ENCODE results near the gene CNNM2.

Gene CNNM2

DNA sequence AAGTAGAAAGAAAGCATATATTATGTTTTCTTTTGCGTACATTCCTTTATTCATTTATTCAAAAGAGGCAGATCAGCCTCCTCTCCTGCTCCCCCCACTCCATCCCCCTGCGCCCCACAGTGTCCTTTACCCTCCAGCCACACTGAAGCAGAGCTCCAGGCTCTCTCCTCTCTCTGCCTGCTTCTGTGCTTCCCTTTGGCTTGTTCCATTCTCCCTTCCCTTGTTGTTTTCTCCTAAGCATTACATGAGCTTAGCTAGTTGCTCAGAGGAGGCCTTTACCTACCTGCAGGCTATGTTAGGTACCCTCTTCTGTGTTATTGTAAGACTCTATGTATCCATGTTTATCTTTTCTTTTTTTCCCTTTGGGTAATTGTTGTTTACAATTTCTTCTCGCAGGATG, 27.4 kb downstream of the CNNM2 start:
- H3K27ac ChIP-seq (ENCODE audit: extremely low read depth, low read depth, low read length): no peak overlapping the region; the same call in 1 of the 2 replicates
- H3K4me3 ChIP-seq (ENCODE audit: low read depth, low read length): no peak overlapping the region
- TF ChIP-seq PRDM1 (tag by site-specific recombination; IDR thresholded peaks at IDR 0.05): peak; percentile 45; the same call in 1 of the 2 replicates
- TF ChIP-seq KLF1 (tag by site-specific recombination; IDR thresholded peaks at IDR 0.05): no peak
- TF ChIP-seq, protein P1, sequence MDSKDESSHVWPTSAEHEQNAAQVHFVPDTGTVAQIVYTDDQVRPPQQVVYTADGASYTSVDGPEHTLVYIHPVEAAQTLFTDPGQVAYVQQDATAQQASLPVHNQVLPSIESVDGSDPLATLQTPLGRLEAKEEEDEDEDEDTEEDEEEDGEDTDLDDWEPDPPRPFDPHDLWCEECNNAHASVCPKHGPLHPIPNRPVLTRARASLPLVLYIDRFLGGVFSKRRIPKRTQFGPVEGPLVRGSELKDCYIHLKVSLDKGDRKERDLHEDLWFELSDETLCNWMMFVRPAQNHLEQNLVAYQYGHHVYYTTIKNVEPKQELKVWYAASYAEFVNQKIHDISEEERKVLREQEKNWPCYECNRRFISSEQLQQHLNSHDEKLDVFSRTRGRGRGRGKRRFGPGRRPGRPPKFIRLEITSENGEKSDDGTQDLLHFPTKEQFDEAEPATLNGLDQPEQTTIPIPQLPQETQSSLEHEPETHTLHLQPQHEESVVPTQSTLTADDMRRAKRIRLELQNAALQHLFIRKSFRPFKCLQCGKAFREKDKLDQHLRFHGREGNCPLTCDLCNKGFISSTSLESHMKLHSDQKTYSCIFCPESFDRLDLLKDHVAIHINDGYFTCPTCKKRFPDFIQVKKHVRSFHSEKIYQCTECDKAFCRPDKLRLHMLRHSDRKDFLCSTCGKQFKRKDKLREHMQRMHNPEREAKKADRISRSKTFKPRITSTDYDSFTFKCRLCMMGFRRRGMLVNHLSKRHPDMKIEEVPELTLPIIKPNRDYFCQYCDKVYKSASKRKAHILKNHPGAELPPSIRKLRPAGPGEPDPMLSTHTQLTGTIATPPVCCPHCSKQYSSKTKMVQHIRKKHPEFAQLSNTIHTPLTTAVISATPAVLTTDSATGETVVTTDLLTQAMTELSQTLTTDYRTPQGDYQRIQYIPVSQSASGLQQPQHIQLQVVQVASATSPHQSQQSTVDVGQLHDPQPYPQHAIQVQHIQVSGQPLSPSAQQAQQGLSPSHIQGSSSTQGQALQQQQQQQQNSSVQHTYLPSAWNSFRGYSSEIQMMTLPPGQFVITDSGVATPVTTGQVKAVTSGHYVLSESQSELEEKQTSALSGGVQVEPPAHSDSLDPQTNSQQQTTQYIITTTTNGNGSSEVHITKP (tag by site-specific recombination; IDR thresholded peaks at IDR 0.05): 0 out of 2 replicates have a peak, but pooled peaks have one; percentile 16
- peak; percentile 55 for TF ChIP-seq GLIS1 (tag by site-specific recombination; IDR thresholded peaks at IDR 0.05)
- TF ChIP-seq ZNF549 (tag by site-specific recombination; IDR thresholded peaks at IDR 0.05): no peak
- TF ChIP-seq GLI4 (tag by site-specific recombination; IDR thresholded peaks at IDR 0.05): no peak
- no peak for TF ChIP-seq ZNF248 (tag by site-specific recombination; IDR thresholded peaks at IDR 0.05)
- TF ChIP-seq, protein P2, sequence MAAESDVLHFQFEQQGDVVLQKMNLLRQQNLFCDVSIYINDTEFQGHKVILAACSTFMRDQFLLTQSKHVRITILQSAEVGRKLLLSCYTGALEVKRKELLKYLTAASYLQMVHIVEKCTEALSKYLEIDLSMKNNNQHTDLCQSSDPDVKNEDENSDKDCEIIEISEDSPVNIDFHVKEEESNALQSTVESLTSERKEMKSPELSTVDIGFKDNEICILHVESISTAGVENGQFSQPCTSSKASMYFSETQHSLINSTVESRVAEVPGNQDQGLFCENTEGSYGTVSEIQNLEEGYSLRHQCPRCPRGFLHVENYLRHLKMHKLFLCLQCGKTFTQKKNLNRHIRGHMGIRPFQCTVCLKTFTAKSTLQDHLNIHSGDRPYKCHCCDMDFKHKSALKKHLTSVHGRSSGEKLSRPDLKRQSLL (tag by site-specific recombination; IDR thresholded peaks at IDR 0.05): no peak
- TF ChIP-seq ZNF202 (tag by site-specific recombination; IDR thresholded peaks at IDR 0.05; ENCODE audit: borderline replicate concordance): no peak
- no peak for TF ChIP-seq GLI2 (tag by site-specific recombination; IDR thresholded peaks at IDR 0.05; ENCODE audit: borderline replicate concordance, low read depth)
- TF ChIP-seq ZNF623 (tag by site-specific recombination; IDR thresholded peaks at IDR 0.05): no peak
- ChIA-PET POLR2A (no interaction called here), CTCF (interaction anchor here (0.6 to 0.7 kb wide), 4 partner anchors 147 to 550 kb away, joined by 3 to 9 read pairs (median 6); no protein-coding TSS in a partner anchor)
- H3K9me3 ChIP-seq (ENCODE audit: control insufficient read depth, insufficient read depth, low read depth, low read length): no peaks in the 10 kb centered on the region
- H3K4me1 ChIP-seq (ENCODE audit: control insufficient read depth, insufficient read depth, low read length): peaks cover 12% of the 10 kb centered on the region; the same call in 1 of the 2 replicates
- H3K36me3 ChIP-seq (ENCODE audit: control insufficient read depth in 2 of 2, insufficient read depth in 1 of 2, low read length in 2 of 2): no peaks in the 10 kb centered on the region; a peak in 1 of 3 replicates

GRCh38 chr10:102945962-102946361, 27.9 kb downstream of the CNNM2 start:
- ChIA-PET POLR2A (no interaction called here), CTCF (interaction anchor here (0.6 to 0.7 kb wide), 4 partner anchors 148 to 550 kb away, joined by 3 to 9 read pairs (median 6); no protein-coding TSS in a partner anchor)
- Histone ChIP-seq H3K9me3 (ENCODE audit: control insufficient read depth, insufficient read depth, low read depth, low read length) (no peaks in the 10 kb centered on the region), H3K4me1 (ENCODE audit: control insufficient read depth, insufficient read depth, low read length) (peaks cover 12% of the 10 kb centered on the region; the same call in 1 of the 2 replicates), H3K27ac (ENCODE audit: extremely low read depth, low read depth, low read length) (no peak overlapping the region), H3K36me3 (ENCODE audit: control insufficient read depth in 2 of 2, insufficient read depth in 1 of 2, low read length in 2 of 2) (no peaks in the 10 kb centered on the region), H3K4me3 (ENCODE audit: low read depth, low read length) (no peak overlapping the region)
- TF ChIP-seq ZNF558 (tag by site-specific recombination; IDR thresholded peaks at IDR 0.05): no peak

DNA sequence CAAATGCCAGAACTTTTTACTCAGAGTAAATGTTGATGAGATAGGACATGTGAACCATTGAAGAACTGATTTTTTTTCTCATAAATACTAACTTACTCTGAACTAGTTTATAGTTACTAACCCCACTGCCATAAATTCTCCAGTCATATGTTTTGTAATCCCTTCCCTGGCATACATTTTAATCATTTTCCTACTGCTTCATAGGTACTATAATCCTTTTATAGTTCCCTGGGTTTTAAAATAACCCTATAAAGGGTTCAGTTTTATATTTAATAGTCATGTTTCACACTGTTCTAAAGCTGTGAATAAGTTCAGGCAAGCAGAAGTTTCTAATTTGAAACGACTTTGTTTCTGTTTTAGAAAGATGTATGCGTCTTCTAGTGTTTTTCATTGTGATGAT, 28.9 kb downstream of the CNNM2 start:
- H3K4me1 ChIP-seq (ENCODE audit: control insufficient read depth, insufficient read depth, low read length): peaks cover 12% of the 10 kb centered on the region; the same call in 1 of the 2 replicates
- no peaks in the 10 kb centered on the region for H3K9me3 ChIP-seq (ENCODE audit: control insufficient read depth, insufficient read depth, low read depth, low read length)
- TF ChIP-seq PRDM4 (tag by site-specific recombination; IDR thresholded peaks at IDR 0.05) (peak; percentile 59; the same call in 1 of the 2 replicates), ZNF624 (tag by site-specific recombination; IDR thresholded peaks at IDR 0.05) (no peak), PATZ1 (tag by site-specific recombination; IDR thresholded peaks at IDR 0.05) (no peak), SETDB1 (IDR thresholded peaks at IDR 0.05; ENCODE audit: insufficient read length, low read length) (no peak)
- TF ChIP-seq, protein P3, sequence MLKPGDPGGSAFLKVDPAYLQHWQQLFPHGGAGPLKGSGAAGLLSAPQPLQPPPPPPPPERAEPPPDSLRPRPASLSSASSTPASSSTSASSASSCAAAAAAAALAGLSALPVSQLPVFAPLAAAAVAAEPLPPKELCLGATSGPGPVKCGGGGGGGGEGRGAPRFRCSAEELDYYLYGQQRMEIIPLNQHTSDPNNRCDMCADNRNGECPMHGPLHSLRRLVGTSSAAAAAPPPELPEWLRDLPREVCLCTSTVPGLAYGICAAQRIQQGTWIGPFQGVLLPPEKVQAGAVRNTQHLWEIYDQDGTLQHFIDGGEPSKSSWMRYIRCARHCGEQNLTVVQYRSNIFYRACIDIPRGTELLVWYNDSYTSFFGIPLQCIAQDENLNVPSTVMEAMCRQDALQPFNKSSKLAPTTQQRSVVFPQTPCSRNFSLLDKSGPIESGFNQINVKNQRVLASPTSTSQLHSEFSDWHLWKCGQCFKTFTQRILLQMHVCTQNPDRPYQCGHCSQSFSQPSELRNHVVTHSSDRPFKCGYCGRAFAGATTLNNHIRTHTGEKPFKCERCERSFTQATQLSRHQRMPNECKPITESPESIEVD (tag by site-specific recombination; IDR thresholded peaks at IDR 0.05): peak; percentile 72
- POLR2A ChIA-PET: no interaction called here
- H3K36me3 ChIP-seq (ENCODE audit: control insufficient read depth in 2 of 2, insufficient read depth in 1 of 2, low read length in 2 of 2): no peaks in the 10 kb centered on the region
- H3K4me3 ChIP-seq (ENCODE audit: low read depth, low read length): no peak overlapping the region
- H3K27ac ChIP-seq (ENCODE audit: extremely low read depth, low read depth, low read length): no peak overlapping the region
- CTCF ChIA-PET: interaction anchor here (0.5 kb wide), 1 partner anchor 45 kb away, joined by 3 read pairs; no protein-coding TSS in a partner anchor

Data from HEK293 (cell line).